K562 (cell line): Measurements from ENCODE around the gene SYMPK. TPM values are rescaled to one million over a fixed set of nuclear protein-coding genes. Genes with fewer than 3 reads are reported as not detected.
A peak's percentile ranks its signal among the peaks of the same experiment; 100 is the strongest.

Experiments
- FIP1L1 ChIP-seq: fragments of 200-400 bp; formaldehyde crosslinking; IDR thresholded peaks from 2 replicates; pipeline ENCODE4 v1.6.1; 2018; ENCODE audit warnings: mild to moderate bottlenecking, low read depth, low read length; ENCODE audit not compliant: poor library complexity, severe bottlenecking
- HDAC1 ChIP-seq, 2 experiments: fragments of 450-650 bp; IDR thresholded peaks; 2 replicates each; pipeline ENCODE4 v1.6.1; 2016 to 2017; ENCODE audit warnings: inconsistent platforms in 1 of 2, mild to moderate bottlenecking in 1 of 2, moderate library complexity in 1 of 2
- HIVEP1 ChIP-seq: fragments of 250-450 bp; sonication (Bioruptor Pico); IDR thresholded peaks from 2 replicates; pipeline ENCODE4 v1.4.0; 2020; ENCODE audit warnings: mild to moderate bottlenecking
- HLTF ChIP-seq: fragments of 450-650 bp; IDR thresholded peaks from 2 replicates; pipeline ENCODE4 v1.6.1; 2016
- KLF1 ChIP-seq: fragments of 450-650 bp; IDR thresholded peaks from 2 replicates; pipeline ENCODE4 v1.6.1; 2016; ENCODE audit warnings: missing genetic modification characterization, missing compliant biosample characterization
- MAFF ChIP-seq: IDR thresholded peaks from 2 replicates; pipeline ENCODE4 v1.6.1; 2012; ENCODE audit warnings: low read length, improper control_type of control experiment
- MEF2A ChIP-seq: IDR thresholded peaks from 2 replicates; pipeline ENCODE4 v1.6.1; 2011; ENCODE audit warnings: low read depth, mild to moderate bottlenecking, low read length, moderate library complexity; ENCODE audit not compliant: control insufficient read depth
- MTA1 ChIP-seq: fragments of 450-650 bp; IDR thresholded peaks from 2 replicates; pipeline ENCODE4 v1.6.1; 2017; ENCODE audit warnings: borderline replicate concordance
- RB1 ChIP-seq: fragments of 450-650 bp; IDR thresholded peaks from 2 replicates; pipeline ENCODE4 v1.6.1; 2017; ENCODE audit warnings: low read depth, mild to moderate bottlenecking
- RBBP5 ChIP-seq: fragments of 200-600 bp; sonication (generic); IDR thresholded peaks from 2 replicates; pipeline ENCODE4 v1.6.1; 2012; ENCODE audit warnings: borderline replicate concordance, mild to moderate bottlenecking, low read length, control low read depth, inconsistent platforms; ENCODE audit not compliant: insufficient read depth, poor library complexity, severe bottlenecking
- SMARCA4 ChIP-seq: fragments of 450-650 bp; IDR thresholded peaks from 2 replicates; pipeline ENCODE4 v1.6.1; 2016
- TCF7 ChIP-seq: sonication (generic); IDR thresholded peaks from 2 replicates; pipeline ENCODE4 v1.6.1; 2016; ENCODE audit warnings: antibody characterized with exemption, borderline replicate concordance
- THRA ChIP-seq: fragments of 450-650 bp; IDR thresholded peaks from 2 replicates; pipeline ENCODE4 v1.6.1; 2017; ENCODE audit warnings: mild to moderate bottlenecking, moderate library complexity
- U2AF2 ChIP-seq: fragments of 200-400 bp; formaldehyde crosslinking; optimal IDR thresholded peaks from 2 replicates; pipeline ENCODE3; 2017; ENCODE audit warnings: low read depth, mild to moderate bottlenecking, low read length
- ZFX ChIP-seq: sonication (generic); formaldehyde crosslinking; IDR thresholded peaks from 2 replicates; pipeline ENCODE4 v1.8.0; 2022; ENCODE audit warnings: mild to moderate bottlenecking, missing genetic modification reagents, moderate library complexity
- ZNF224 ChIP-seq: sonication (generic); formaldehyde crosslinking; IDR thresholded peaks from 2 replicates; pipeline ENCODE4 v1.8.0; 2022; ENCODE audit warnings: mild to moderate bottlenecking, missing genetic modification reagents
- polyA plus RNA-seq, 8 experiments: library from polyadenylated mRNA; depleted of rRNA in 4 of 8; stranded (reverse) in 5 of 8; unstranded in 3 of 8; fragments of >200 nt; fragmentation: Nextera tagmentation in 2 of 8; fragmentation: Illumina TruSeq in 1 of 8; extraction: Ambion mirVana in 2 of 8; extraction: Trizol in 1 of 8; gene quantifications; 2 replicates each; pipeline versions ENCODE4 v1.2.1 to v1.2.3, GENCODE V29; 2011 to 2014; ENCODE audit warnings: inconsistent platforms in 1 of 8, missing spikeins in 1 of 8
- total RNA-seq, 7 experiments: library from RNA; depleted of rRNA in 6 of 7; stranded (reverse); fragments of >200 nt in 6 of 7; fragmentation: Illumina TruSeq in 2 of 7; extraction: Trizol in 2 of 7; gene quantifications; 2 replicates each; pipeline versions ENCODE4 v1.2.1 to v1.2.3, GENCODE V29; 2011 to 2021; ENCODE audit warnings: low replicate concordance in 1 of 7
- TF ChIP-seq, protein P1 (sequence below): fragments of 450-650 bp; IDR thresholded peaks from 2 replicates; pipeline ENCODE4 v1.6.1; 2016; ENCODE audit warnings: mild to moderate bottlenecking

The SYMPK gene
- total and polyA plus RNA-seq, 9 of the 15 experiments (the other 6 are each of a cell fraction or from before 2014, with no cell fraction given) = 0.73 to 95.5 (median 58.4) TPM

DNA sequence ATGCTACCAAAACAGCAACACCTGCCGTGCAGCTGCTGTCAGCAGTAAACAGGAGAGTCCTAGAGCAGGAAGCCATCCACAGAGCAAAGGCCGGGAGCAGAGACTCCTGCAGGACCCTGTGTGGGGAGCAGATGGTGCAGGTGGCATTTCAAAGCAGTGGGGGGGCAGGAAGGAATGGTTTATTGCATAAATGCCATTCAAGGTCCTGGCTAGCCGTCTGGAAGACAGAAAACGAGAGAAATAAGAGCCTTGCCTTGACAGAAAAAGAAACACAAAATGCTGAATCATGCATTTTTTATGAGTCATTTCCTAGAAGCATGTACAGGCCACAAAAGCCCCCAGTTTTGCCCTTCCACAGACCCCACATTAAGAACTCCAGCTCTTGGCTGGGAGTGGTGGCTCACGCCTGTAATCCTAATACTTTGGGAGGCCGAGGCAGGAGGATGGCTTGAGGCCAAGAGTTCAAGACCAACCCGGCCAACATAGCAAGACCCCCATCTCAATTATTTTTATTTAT lies 53.2 kb downstream of the SYMPK start (continued):
- TF ChIP-seq HDAC1 (IDR thresholded peaks at IDR 0.05) (0 out of 4 replicates have a peak, but pooled peaks of 1 of the 2 experiments have one; percentile 24), FIP1L1 (no peak), HIVEP1 (CRISPR knock-in tag) (no peak), KLF1 (tag) (no peak), ZFX (CRISPR knock-in tag) (peak; percentile 50), SMARCA4 (peak; percentile 91), HLTF (no peak), THRA (no peak), TCF7 (no peak), RBBP5 (peak; percentile 75), MAFF (peak; percentile 99), RB1 (no peak), ZNF224 (no peak), U2AF2 (no peak), MEF2A (peak; percentile 31; the same call in 1 of the 2 replicates), MTA1 (0 out of 2 replicates have a peak, but pooled peaks have one; percentile 49)
- TF ChIP-seq, protein P1, sequence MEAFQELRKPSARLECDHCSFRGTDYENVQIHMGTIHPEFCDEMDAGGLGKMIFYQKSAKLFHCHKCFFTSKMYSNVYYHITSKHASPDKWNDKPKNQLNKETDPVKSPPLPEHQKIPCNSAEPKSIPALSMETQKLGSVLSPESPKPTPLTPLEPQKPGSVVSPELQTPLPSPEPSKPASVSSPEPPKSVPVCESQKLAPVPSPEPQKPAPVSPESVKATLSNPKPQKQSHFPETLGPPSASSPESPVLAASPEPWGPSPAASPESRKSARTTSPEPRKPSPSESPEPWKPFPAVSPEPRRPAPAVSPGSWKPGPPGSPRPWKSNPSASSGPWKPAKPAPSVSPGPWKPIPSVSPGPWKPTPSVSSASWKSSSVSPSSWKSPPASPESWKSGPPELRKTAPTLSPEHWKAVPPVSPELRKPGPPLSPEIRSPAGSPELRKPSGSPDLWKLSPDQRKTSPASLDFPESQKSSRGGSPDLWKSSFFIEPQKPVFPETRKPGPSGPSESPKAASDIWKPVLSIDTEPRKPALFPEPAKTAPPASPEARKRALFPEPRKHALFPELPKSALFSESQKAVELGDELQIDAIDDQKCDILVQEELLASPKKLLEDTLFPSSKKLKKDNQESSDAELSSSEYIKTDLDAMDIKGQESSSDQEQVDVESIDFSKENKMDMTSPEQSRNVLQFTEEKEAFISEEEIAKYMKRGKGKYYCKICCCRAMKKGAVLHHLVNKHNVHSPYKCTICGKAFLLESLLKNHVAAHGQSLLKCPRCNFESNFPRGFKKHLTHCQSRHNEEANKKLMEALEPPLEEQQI = no peak
